NT2/D1 (cell line): ENCODE data around the gene FARP1.

Experiments
- SUZ12 ChIP-seq: IDR thresholded peaks from 2 replicates; pipeline ENCODE4 v1.6.1; 2011; ENCODE audit not compliant: insufficient read length, insufficient read depth; ENCODE audit errors: extremely low read depth
- YY1 ChIP-seq: IDR thresholded peaks from 2 replicates; pipeline ENCODE4 v1.6.1; 2011; ENCODE audit not compliant: insufficient read length, insufficient read depth
- ZNF274 ChIP-seq: IDR thresholded peaks from 2 replicates; pipeline ENCODE4 v1.6.1; 2011; ENCODE audit warnings: mild to moderate bottlenecking, low read depth, low read length

DNA sequence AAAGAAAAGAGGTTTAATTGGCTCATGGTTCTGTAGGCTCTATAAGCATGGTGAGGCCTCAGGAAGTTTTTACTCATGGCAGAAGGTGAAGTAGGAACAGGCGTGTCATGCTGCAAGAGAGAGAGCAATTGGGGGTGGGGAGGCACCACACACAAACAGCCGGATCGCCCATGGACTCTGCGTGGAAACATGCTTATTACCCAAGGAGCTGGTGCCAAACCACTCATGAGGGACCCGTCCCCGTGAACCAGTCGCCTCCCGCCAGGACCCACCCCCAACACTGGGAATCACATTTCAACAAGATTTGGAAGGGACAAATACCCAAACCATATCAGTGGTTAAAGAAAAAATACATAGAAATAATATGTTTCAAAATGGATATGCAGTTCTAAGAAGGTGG is 208.7 kb downstream of the FARP1 start:
- TF ChIP-seq ZNF274: no peak
- TF ChIP-seq SUZ12: no peak
- TF ChIP-seq YY1: no peak
